UCSD-AML1 (cell line): ENCODE data around the gene AKR1B15.
"Not testable (repeated sequence)": the region's sequence is repeated elsewhere in the genome, so short reads cannot be mapped to it uniquely, and the experiment has no call there.

Experiments
- DNase-seq: peaks from one replicate; lab custom pipeline; 2025; ENCODE audit not compliant: unreplicated experiment; lab: John Stamatoyannopoulos, UW

Gene AKR1B15

DNA sequence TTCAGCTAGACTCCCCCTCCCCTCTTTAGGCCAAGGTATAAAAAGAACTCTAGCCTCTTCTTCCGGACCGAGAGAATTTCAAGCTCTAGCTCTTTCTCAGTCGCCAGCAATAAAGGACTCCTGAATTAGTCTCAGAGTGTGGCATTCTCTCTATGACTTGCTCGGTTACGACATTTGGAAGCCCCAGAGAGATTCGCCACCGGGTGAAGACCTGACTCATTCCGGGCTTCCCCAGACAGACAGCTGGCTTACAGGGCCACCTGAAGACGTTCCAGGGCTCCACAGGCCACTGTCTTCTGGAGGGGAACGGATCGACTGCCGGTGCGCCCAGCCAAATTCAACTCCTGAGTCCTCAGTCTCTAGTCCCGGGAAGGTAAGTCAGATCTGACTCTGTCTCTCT, at the start of gene AKR1B15:
Gene AKR1B15 (plus strand): TSS at position 234 of the 400 bp plus-strand sequence. CDS start 15,510 bp downstream, outside the sequence.
- DNase-seq: no peak

DNA sequence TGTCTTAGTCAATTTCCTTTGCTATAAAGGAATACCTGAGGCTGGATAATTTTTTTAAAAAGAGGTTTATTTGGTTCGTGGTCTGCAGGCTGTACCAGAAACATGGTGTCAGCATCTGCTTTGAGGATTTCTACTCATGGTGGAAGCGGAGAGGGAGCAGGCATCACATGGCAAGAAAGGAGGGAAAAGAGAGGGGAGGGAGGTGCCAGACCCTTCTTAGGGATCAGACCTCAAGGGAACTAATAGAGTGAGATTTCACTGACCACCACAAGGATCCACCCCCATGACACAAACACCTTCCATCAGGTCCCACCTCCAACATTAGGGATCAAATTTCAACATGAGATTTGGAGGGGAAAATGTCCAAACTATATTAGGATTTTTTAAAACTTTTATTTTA, 48.5 kb upstream of the AKR1B15 start:
- DNase-seq: no peak

DNA sequence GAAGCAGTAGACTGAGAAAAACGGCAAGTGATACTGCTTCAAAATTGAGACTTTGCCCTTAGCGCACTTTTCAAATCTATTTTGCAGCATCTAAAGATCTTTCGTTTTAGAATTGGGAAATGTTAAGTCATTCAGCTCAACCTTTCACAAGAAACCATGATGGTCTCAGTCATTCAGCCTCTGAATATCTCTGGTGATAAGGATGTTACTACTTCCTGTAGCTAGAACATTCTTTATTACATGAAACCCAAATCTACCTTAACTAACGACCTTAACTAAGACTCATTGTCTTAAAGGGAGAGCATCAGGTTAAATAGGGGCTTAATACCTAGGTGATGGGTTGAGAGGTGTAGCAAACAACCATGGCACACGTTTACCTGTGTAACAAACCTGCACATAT, 47.9 kb upstream of the AKR1B15 start:
- DNase-seq: no peak

DNA sequence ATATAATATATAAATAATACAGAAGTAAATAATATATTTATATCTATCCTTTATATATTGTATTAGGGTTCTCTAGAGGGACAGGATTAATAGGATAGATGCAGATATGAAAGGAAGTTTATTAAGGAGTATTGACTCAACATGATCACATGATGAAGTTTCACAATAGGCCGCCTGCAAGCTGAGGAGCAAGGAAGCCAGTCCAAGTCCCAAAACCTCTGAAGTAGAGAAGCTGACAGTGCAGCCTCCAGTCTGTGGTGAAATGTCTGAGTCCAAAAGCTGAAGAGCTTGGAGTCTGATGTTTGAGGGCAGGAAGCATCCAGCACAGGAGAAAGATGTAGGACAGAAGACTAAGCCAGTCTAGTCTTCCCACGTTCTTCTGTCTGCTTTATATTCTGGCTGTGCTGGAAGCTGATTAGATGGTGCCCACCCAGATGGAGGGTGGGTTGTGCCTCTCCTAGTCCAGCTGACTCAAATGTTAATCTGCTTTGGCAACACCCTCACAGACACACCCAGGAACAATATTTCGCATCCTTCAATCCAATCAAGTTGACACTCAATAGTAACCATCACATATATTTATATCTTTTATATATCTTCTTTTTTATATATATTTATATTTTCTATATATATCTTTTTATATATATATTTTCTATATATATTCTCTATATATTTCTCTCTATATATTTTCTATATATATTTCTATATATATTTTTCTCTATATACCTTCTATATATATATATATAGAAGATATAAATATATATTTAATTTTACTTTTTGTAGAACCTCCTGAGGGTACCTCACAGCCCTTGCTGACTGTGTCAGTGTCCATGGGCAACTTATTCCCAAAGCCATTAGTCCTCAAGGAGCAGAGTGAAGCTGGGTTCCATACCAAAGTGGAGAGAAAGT, 46.2 kb upstream of the AKR1B15 start:
- no peak for DNase-seq

DNA sequence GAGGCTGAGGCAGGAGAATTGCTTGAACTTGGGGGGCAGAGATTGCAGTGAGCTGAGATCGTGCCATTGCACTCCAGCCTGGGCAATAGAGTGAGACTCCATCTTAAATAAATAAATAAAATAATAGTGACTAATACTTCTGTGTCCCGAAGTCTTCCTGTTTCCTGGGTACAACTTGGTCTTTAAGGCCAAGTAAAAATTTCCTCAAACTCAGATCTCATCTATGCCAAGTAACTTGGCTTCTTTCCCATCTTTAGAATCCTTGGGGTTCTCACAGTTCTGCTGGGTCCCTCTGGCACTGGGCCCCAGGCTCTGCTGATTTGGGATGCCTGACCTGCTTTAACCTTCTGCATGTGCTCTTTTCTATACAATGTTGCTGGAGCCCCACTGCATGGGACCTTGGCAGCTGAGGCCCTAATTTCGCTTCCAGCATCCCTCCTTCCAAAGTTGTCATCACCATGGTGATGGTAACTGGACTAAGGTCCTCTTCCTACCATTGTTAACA, 44.2 kb upstream of the AKR1B15 start:
- no peak for DNase-seq

DNA sequence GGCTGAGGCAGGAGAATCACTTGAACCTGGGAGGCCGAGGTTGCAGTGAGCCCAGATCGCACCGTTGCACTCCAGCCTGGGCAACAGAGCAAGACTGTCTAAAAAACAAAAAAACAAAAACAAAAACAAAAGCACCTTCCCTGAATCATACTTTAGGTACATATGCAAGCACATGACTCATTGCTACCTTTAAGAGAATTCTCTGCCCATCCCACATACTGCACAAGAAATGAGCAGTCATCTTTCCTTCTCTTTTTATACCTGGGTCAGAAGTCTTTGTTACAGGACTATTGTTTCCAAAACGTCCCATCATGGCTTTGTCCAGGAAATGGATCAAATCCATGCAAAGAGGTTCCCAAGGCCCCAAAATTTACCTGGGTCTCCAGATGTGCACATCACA, 43.1 kb upstream of the AKR1B15 start:
- DNase-seq: no peak

DNA sequence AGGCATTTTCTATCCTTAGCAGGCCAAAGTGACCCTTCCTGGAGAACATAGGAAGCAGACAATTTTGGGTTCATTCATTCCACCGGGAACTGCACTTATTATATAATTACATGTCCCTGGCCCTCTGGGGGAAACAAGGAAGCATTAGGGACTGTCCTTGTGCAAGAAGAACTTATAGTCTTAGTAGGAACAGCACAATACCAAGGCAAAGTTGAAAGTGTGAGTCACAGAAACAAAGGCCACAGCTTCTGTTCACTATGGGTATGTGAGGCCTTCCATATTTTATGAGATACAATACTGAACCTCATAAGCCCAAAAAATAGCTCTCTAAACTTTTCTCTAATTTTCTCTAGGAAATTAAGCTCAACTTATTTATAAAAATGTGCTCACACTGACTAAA, 39.9 kb upstream of the AKR1B15 start:
- no peak for DNase-seq

DNA sequence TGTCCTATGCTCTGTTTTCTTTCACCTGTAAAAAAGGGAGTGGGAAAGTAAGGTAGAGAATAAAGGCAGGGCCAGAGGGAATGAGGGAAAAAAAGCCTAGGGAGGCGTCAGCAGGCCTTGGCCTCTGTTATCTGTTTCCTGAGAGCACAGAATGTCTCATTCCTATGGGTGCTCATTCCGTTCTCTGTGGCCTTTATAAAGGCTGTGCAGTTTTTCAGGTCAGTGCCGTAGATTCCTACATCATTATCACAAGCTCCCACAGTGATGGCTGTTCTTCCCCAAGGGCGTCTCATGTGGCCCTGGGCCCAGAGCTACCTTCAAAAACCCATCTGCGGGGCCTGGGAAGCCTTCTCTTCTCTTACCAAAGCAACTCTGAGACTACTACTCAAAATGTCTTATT, 38.3 kb upstream of the AKR1B15 start:
- DNase-seq: no peak

DNA sequence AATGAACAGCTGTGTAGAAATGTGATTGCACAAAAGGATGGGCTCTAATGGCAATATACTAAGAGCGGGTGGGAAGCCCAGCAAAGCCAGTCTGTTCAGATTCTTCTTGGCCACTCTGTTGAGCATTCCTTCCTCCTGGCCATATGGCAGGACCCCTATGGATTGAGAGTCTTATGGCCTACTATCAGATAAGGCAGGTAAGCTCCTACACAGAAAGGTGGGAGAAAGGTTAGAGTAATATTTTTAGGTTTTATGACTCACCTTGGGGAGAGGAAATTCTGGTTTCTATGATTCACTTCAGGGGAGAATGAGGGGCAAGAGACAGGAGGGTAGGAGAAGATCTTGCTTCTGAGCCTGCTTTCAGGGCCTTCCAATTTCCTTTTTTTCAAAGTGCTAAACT, 36.6 kb upstream of the AKR1B15 start:
- DNase-seq: no peak

DNA sequence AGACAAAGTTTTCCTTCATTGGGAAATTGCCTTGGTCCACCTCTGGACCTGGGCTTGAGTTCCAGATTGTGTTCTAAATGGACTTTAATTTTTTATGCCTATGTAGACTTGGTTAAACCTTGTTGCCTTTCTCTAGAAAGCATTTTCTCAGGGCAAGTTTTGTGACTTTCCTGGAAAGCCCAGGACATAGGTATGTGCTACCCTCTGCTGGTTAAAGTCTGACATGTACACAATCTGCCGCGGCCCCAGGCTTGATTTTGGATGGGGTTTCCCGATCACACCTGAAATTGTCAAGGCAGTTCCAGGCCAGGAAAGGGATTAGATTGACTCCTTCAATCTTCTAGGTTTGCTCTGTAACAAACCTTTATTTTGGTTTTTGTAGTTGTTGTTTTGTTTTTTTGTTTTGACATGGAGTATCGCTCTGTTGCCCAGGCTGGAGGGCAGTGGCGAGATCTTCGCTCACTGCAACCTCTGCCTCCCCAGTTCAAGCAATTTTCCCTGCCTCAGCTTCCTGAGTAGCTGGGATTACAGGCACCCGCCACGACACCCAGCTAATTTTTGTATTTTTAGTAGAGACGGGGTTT, 35.6 kb upstream of the AKR1B15 start:
- DNase-seq: peak; percentile 7

DNA sequence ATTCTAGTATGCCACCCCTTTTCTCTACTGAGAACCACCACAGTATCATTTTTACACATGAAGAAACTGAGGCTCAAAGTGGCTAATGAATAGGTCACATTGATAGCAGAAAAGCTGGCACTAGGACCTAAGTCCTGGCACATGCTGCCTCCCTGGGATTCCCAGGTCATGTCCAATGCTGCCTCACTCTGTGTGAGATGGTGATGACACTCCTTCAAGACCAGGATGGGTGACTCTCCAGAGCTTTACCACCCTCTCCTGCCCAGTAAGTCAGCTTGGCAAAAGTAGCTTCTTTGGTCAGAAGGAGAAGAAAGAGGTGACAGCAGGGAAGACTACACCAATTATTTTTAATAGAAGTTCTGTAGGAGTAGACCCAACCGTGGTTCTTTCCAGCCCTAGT, 34.8 kb upstream of the AKR1B15 start:
- DNase-seq: no peak

DNA sequence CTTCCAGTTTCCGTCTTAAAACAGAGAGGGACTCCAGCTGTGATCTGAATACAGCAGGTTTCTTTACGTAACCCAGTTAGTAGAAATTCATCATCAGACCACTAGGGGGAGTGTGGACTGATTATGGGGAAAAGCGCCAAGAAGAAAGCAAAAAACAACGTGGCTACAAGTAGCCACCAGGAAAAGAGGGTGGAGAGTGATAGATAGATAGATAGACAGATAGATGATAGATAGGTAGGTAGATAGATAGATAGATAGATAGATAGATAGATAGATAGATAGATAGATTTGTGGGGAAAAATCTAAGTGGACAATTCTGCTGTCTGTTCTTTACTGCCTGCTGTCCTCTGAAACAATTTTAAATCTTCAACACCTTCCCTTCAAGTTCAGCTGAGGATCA, 34.2 kb upstream of the AKR1B15 start:
- no peak for DNase-seq

DNA sequence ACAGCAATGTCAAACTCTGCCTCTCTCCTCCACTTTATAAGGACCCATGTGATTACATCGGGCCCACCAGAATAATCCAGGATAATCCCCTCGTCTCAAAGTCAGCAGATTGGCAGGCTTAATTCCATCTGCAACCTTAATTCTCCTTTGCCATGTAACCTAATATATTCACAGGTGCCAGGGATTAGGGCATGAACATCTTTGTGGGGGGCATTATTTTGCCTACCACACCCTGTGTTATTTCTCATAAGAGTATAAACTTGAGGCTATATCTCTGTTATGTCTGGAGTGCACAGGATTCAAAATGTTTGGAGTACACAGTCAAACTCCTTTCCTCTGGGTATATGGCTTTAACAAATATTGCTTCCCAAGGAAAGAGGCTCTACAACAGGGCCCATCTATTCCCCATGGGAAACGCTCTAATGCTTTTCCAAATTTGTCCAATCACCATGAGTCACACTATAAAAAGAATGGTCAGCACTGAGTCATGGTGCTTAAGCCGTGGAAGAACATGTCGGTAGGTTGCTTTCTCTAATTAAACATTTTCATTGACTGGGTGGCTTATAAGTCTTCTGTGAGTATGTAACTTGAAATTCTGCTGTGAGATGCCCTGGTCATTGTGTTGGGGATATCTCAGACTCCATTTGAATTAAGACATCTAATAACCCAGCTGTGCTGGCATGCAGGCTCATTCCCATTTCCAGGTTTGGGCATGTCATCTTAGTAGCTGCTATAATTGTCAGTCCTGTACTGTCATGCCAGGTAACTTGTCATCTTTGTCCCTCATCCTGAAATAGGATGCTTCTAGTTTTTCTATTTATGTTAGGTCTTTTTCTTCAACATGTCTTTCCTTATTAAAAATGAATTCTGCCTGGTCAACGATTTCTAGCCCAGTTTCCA, 33.1 kb upstream of the AKR1B15 start:
- no peak for DNase-seq

DNA sequence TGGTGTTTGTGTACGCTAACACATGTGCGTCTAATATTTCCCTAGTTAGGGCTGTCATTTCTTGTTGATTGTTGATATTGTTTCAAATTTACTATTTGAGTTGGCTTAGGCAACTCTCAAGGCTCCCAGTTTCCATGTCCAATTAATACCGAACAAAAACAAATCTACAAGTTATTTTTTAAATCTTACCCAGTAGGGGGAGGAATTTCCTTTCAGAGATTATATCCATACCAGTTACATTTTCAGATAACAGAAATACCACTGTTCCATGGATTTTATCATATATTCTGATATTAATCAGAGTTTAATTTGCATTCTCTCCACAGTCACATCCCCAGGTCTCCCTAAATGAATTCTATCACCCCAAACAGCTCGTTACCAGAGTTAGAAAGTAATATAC, 28.8 kb upstream of the AKR1B15 start:
- DNase-seq: no peak

DNA sequence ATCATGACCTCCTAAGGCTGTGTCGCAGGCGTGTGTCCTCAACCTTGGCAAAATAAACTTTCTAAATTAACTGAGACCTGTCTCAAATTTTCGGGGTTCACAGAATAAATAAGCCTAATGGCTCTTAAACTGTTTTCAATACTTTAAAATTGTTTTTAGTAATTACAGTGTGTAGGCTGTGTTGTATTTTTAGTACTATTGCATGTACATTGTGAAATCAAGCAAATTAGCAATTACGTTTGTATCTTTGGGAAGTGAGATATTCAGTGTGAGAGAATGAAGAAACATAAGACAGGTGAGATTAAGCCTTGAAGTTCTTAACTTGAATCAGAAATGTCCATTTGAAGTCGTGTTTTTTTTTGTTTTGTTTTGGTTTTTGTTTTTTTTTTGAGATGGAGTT, 26.3 kb upstream of the AKR1B15 start:
- no peak for DNase-seq

DNA sequence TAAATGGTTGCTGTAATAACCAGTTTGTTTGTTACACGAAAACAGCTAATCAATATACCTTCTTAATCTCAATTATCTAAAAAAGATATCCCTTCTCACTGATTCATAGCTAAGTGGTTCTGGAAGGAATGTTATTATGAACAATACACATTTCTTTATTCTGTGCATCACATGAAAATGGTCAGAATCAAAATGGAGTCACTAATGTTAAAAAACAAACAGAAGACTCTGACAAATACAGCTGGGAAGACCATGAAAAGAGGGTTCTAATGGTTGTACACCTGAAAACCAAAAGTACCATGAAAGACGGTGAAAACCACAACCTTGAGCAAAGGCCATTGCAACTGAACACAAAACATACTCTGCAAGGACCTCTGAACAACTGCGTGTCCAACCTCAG, 23.5 kb upstream of the AKR1B15 start:
- not testable (repeated sequence) for DNase-seq

DNA sequence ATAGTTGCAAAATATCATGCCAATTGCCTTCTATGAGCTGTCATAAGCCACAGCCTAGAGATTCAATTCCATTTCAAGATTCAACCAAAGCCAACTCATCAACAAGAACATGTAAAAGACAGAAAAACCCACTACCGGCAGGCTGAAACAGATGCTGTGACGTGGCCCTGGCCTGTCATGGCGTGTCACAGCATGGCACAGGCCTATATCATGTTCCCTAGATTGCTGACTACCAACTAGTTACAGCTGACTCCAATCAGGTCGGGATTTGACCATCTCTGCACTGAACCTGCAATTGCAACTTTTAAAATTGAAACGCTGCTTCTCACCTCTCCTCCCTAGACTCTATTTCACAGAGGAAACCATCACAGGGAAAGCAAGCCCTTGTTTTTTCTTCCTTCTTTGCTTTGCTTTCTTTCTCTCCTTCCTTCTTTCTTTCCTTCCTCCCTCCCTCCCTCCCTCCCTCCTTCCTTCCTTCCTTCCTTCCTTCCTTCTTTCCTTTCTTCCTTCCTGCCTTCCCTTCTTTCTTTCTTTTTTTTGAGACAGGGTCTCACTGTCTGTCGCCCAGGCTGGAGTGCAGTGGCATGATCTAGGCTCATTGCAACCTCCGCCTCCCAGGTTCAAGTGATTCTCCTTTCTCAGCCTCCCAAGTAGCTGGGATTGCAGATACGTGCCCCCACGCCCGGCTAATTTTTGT, 22.2 kb upstream of the AKR1B15 start:
- not testable (repeated sequence) for DNase-seq

DNA sequence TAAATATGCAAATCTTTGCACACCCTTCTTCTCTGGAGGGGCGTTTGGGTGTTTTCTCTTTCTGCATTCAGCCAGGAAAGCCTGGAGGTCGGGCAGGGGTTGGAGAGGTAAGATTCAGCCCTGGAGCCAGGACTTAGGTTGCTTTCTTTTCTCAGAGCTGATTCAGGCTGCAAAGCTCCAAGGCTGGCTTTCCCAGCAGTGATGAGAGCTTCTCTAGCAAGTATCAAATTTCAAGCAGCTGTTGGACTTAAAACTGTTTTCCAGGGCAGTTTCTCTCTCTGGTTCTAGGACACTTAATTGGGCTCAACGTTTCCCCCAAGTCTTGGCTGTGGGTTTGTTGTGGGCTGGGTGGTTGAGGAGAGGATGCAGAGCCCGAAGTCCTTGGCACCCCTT, 20.9 kb upstream of the AKR1B15 start:
- DNase-seq: no peak

DNA sequence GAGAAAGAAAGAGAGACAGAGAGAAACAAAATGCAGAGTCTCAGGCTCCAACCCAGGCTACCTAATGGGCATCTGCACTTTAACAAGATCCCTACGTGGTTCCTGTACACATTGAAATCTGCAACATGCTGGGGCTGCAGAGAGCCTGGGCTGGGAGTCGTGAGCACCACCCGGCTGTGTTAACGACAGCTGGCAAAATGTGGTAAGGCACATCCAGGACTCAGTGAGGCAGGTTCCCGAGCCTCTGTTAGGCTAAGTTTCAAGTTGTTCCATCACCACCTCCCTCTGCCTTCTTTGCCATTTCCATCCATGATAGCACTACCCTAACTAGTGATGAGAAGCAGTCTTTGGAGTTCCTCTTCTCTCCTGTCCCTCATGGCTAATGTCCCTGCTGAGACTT, 20.2 kb upstream of the AKR1B15 start:
- DNase-seq: no peak

DNA sequence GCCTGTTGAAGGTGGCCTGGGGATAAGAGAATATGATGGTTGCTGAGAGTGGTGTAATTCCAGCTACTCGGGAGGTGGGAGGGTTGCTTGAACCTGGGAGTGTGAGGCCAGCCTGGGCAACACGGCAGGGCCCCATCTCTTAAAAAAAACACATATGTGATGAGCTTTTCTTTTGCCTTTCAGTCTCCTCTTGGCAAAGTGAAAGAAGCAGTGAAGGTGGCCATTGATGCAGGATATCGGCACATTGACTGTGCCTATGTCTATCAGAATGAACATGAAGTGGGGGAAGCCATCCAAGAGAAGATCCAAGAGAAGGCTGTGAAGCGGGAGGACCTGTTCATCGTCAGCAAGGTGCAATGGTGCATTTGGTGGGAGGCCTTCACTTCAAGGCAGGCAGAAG, 18.4 kb upstream of the AKR1B15 start:
- no peak for DNase-seq
